GM21717 (cell line): ENCODE data around the gene SKP1.

Experiments used
- ATAC-seq: cut with Tn5 transposase; IDR thresholded peaks from one replicate; pipeline ENCODE4 v1.9.1; 2021; ENCODE audit warnings: mild to moderate bottlenecking, moderate library complexity; ENCODE audit not compliant: unreplicated experiment

SKP1 gene

GRCh38 chr5:134143944-134144941 is 32.5 kb downstream of the SKP1 start:
- no peak for ATAC-seq

- ATAC-seq: no peak
Observed at GRCh38 chr5:134143431-134143830, 33.3 kb downstream of the SKP1 start.

- ATAC-seq: no peak
Observed at GRCh38 chr5:134142806-134143205, 33.9 kb downstream of the SKP1 start.

- no peak for ATAC-seq
Observed at GRCh38 chr5:134142052-134142451, 34.7 kb downstream of the SKP1 start.

- no peak for ATAC-seq
Observed at GRCh38 chr5:134141331-134142050, 35.3 kb downstream of the SKP1 start.

- ATAC-seq: no peak
Observed at GRCh38 chr5:134140530-134141201, 36.1 kb downstream of the SKP1 start.

- no peak for ATAC-seq
Observed at GRCh38 chr5:134139891-134140469, 36.8 kb downstream of the SKP1 start.

GRCh38 chr5:134139377-134139851 is 37.3 kb downstream of the SKP1 start:
- no peak for ATAC-seq

- ATAC-seq: peak; percentile 77
Observed at GRCh38 chr5:134138416-134139376, 38.1 kb downstream of the SKP1 start.

- ATAC-seq: no peak
Observed at GRCh38 chr5:134136771-134137170, 40.0 kb downstream of the SKP1 start.

GRCh38 chr5:134136221-134136631 is 40.5 kb downstream of the SKP1 start:
- no peak for ATAC-seq

GRCh38 chr5:134135091-134135655 is 41.6 kb downstream of the SKP1 start:
- ATAC-seq: no peak

- ATAC-seq: no peak
Observed at GRCh38 chr5:134133995-134134541, 42.7 kb downstream of the SKP1 start.

GRCh38 chr5:134133188-134133994 is 43.4 kb downstream of the SKP1 start:
- no peak for ATAC-seq

- peak; percentile 38 for ATAC-seq
Observed at GRCh38 chr5:134132372-134133187, 44.2 kb downstream of the SKP1 start.

GRCh38 chr5:134131578-134132350 is 45.0 kb downstream of the SKP1 start:
- ATAC-seq: no peak

- no peak for ATAC-seq
Observed at GRCh38 chr5:134131165-134131564, 45.6 kb downstream of the SKP1 start.
